Ecto neural progenitor cell (in vitro differentiated cells): ENCODE results near the gene PTPRCAP.
"Not testable (repeated sequence)": the region's sequence is repeated elsewhere in the genome, so short reads cannot be mapped to it uniquely, and the experiment has no call there.

Experiments used
- DNase-seq: peaks from one replicate; pipeline ENCODE4 v3.0.0-alpha.2; 2018; ENCODE audit warnings: low spot score

Gene PTPRCAP, protein sequence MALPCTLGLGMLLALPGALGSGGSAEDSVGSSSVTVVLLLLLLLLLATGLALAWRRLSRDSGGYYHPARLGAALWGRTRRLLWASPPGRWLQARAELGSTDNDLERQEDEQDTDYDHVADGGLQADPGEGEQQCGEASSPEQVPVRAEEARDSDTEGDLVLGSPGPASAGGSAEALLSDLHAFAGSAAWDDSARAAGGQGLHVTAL

DNA sequence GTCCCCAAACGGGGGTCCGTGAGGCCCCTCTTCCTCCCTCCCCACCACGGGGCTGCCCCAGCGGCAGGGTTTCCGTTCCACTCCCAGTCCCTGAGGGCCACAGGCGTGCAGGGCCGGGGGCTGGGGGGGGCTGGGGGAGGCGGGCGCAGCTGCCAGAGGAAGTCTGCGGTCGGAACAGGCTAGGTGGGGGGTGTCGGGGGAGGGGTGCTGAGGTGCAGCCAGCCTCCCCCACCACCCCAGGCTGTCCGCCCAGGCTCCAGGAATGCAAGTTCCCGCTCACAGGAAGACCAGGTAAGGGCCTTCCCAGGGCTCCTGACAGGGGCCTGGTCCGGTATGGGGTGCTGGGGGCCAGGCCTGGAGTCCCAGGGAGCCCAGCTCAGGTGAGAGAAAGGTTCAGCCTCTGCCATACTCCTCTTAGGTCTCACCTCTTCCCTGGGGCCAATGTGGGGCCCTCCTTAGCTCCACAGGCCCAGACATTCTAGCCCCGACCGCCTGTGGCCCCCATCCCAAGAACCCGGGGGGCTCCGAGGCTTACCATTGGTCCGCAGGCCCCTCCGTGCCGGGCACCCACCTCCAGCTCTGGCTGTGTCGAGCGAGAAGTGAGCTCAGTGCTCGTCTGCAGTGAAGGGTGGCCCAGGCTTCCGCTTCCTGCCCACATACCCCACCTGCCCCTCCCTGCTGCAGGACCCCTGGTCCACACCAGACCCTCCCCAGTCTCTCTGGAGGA lies at the start of gene PTPRCAP:
TSS of gene PTPRCAP (minus strand) at position 601 of the 727 bp plus-strand sequence. CDS start at position 538, 63 bp downstream.
- no peak for DNase-seq

DNA sequence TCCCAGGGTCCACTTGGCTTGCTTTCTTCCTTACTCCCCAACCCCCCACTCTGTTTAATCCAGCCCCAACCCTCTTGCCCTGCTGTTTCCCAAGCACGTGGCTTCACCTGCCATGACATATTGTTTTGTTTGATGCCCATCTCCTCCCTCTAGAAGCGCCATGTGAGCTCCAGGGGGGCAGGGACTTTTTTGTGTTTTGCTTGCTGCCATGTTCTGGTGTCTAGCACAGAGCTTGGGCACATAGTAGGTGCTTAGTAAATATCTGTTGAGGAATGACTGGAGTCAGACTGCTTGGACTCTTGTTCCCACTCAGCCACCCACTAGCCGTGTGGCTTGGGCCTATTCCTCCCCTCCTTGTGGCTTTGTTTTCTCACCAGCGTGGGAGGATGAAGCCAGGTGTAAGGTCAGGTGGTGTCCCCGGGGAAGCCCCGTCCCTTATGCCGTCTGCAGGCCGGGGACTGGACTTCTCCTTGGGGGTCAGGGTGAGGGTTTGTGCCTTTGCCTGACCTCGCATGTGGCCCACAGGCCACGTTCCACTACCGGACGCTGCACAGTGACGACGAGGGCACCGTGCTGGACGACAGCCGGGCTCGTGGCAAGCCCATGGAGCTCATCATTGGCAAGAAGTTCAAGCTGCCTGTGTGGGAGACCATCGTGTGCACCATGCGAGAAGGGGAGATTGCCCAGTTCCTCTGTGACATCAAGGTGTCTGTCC lies 49.2 kb upstream of the PTPRCAP start:
- DNase-seq: no peak

DNA sequence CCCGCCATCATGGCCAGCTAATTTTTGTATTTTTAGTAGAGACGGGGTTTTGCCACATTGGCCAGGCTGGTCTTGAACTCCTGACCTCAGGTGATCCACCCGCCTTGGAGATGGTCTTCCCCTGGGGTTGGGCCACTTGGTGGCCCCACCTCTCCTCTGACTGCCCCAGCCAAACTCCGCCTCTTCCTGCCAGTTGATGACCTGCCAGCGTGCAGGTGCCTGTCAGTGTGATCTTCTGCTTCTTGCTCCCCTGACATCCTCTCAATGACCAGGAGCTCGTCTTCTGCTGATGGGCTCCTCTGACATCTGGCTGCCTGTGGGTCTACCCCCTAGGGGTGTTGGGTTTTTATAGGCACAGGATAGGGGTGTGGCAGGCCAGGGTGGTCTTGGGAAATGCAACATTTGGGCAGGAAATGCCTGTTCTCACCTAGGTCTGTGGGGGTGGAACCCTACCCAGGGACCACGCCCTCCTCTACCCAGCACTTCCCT lies 48.4 kb upstream of the PTPRCAP start:
- DNase-seq: not testable (repeated sequence)

DNA sequence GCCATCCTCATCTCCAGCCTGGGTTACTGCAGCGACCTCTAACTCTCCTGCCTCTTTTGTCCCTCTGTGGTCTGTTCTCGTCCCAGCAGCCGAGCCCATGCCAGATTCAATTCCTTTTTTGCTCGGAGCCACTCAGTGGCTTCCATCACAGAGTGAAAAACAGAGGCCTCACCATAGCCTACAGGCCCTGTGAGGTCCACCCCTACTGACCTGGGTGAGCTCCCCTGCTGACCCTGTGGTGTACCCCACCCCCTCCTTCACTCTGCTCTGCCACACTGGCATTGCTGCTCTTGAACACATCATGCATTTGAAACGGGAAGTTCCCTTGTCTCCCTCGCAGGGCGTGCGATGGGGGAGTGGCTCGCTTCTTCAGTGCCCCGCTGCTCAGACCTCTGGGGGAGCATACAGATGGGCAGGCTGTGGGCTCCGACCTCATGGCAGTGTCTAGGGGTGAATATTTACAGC lies 47.4 kb upstream of the PTPRCAP start:
- no peak for DNase-seq

DNA sequence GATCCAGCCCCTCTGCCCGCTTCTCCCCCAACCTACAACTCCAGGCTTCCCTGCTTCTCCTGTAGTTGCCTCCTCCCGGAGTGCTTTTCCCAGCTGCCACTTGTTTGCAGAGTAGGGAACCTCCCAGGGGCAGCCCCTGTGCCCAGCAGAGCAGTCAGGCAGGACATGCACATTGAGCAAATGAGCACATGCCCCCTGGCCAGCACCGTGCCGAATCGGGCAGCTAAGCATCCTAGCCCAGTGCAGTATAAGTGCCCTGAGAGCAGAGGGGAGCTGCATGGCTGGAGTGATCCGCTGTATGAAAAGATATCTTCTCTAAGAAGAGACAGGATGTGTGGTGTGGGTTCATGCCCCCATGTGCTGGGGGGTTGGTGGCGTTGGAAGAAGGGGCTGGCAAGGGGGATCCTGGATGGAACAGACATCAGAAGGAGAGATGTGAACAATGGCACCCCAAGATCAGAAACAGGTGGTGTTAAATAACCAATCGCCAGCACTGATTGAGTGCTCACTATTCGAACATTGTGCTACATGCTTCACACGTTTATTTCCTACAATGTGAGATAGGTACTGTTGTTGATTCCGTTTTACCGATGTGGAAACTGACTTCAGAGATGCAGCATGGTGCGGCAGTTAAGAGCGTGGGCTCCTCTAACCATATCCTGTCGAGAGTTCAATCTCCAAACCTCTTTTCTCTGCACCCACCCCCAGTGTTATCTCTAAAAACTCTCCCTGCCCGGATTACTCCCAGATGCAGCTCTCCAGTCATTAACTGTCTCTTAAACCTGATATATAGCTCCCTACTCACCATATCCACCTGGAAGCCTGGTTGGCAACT lies 46.6 kb upstream of the PTPRCAP start:
- no peak for DNase-seq

DNA sequence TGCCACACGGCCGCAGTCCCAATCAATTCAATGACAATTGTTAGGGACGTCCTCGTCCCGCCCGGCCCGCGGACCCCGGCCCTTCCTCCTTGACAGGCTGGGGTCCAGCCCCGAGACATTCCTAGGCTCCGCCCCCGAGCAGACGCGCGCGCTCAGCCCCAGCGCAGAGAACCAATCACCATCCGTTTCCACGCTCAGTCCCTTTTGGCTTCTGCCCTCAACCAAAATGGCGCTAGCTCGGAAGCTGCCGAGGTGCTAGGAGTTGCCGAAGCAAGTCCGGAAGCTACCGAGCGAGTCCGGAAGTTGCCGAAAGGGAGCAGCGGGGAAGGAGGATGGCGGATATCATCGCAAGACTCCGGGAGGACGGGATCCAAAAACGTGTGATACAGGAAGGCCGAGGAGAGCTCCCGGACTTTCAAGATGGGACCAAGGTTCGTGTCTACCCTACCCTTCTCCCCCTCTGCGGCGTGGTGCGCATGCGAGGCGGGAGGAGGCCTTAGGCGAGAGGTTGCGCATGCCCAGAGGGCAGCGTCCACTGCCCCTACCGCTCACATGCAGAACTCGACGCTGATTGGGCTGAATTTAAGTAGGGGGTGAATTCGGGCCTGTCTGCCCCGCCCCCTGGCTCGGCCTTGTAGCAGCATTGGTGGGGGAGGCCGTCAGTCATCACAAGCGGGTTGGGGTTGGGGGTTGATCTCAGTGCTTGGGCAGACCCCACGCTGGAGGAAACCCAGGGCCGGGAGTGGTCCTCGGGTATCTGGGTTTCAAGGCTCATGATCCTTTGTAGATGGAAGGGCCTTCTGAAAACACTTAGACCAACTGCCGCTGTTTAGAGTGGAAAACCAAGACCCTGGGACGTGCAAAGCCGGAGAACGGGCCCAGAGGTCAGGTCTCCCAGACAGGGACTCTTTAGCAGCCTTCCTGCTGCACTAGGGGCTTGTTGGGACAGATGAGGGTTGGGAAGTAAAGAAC lies 45.6 kb upstream of the PTPRCAP start, which contains the start of gene AIP:
TSS of gene AIP (plus strand) at position 200 of the 972 bp plus-strand sequence. CDS start at position 333, 133 bp downstream.
- peak; percentile 98 for DNase-seq

DNA sequence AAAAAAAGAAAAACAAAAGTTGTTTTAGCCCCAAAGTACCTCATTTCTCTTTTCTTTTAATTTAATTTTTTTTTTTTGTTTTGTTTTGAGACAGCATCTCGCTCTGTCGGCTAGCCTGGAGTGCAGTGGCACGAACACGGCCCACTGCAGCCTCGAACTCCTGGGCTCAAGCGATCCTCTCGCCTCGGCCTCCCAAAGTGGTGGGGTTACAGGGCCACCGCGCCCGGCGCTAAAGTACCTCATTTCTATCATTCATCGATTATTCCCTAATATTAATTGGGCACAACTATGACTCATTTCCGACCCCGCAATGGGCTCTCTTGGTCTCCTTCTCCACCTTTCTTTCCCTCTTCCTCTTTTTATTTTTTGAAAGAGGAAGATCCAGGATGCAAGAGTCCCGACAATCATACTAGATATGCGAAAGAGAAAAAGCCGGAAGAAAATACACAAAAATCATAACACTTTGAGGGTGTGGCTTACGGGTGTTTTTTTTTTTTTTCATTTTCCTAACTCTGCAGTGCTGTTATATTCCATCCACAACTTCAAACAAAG lies 44.9 kb upstream of the PTPRCAP start:
- DNase-seq: no peak

DNA sequence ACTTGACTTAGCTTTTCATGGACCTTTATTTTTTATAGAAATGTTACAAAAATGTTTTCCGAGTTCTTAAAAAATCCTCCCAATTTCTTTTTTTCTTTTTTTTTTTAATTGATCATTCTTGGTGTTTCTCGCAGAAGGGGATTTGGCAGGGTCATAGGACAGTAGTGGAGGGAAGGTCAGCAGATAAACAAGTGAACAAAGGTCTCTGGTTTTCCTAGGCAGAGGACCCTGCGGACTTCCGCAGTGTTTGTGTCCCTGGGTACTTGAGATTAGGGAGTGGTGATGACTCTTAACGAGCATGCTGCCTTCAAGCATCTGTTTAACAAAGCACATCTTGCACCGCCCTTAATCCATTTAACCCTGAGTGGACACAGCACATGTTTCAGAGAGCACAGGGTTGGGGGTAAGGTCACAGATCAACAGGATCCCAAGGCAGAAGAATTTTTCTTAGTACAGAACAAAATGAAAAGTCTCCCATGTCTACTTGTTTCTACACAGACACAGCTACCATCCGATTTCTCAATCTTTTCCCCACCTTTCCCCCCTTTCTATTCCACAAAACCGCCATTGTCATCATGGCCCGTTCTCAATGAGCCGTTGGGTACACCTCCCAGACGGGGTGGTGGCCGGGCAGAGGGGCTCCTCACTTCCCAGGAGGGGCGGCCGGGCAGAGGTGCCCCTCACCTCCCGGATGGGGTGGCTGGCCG lies 40.0 kb upstream of the PTPRCAP start:
- not testable (repeated sequence) for DNase-seq

DNA sequence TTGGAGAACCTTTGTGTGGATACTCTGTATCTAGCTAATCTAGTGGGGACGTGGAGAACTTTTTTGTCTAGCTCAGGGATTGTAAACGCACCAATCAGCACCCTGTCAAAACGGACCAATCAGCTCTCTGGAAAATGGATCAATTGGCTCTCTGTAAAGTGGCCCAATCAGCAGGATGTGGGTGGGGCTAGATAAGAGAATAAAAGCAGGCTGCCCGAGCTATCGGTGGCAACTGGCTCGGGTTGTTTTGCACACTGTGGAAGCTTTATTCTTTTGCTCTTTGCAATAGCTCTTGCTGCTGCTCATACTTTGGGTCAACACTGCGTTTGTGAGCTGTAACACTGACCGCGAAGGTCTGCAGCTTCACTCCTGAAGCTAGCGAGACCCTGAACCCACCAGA lies 39.2 kb upstream of the PTPRCAP start:
- not testable (repeated sequence) for DNase-seq

DNA sequence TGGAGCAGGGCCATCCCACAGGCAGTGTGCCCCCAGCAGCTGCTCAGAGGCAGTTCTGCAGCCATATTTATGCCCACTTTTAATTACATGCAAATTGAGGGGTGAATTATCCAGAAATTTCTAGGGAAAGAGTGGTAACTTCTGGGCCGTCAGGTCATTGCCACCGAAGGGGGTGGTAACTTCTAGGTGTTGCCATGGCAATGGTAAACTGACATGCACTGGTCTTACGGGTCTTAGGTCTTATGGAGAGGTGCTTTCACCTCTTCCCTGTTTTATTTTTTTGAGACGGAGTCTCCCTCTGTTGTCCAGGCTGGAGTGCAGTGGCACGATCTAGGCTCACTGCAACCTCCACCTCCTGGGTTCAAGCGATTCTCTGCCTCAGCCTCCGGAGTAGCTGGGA lies 35.4 kb upstream of the PTPRCAP start:
- DNase-seq: no peak

DNA sequence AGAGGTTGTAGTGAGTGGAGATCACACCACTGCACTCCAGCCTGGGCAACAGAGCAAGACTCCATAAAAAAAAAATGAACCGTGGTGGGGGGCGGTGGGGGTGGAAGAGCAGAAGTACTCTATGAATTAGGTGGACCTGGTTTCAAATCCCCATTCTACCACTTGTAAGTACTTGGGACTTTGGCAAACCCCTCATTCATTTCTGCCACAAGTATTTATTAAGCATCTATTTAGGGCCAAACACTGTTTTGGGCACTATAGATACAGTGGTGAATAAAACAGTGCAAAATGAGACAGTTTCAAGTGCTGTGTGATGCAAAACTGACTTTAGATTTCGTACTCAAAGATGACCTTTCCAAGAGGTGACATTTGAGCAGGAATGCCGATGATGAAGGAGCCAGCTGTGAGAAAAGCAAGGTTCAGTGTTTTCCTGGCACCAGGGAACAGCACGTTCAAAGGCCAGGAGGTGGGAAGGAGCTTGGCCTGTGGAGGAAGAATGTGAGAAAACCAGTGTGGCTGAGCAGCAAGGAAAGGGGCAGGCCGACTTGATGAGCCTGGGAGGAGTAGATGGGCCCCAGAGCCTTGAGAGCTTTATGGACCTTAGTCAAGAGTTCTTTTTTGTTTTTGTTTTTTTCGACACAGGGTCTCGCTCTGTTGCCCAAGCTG lies 33.0 kb upstream of the PTPRCAP start:
- no peak for DNase-seq

DNA sequence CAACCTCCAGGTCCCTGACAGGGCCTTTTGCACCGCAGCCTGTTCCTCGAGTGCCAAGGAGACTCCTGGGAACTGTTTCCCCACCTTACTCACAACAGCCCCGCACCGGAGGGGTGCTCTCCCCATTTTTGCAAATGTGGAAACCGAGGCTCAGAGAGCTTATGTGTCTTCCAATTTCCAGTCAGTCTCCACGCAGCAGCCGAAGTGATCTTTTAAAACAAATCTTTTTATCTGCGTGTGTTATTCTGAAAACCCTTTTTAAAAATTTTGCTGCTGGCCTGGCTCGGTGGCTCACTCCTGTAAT lies 32.0 kb upstream of the PTPRCAP start:
- no peak for DNase-seq

DNA sequence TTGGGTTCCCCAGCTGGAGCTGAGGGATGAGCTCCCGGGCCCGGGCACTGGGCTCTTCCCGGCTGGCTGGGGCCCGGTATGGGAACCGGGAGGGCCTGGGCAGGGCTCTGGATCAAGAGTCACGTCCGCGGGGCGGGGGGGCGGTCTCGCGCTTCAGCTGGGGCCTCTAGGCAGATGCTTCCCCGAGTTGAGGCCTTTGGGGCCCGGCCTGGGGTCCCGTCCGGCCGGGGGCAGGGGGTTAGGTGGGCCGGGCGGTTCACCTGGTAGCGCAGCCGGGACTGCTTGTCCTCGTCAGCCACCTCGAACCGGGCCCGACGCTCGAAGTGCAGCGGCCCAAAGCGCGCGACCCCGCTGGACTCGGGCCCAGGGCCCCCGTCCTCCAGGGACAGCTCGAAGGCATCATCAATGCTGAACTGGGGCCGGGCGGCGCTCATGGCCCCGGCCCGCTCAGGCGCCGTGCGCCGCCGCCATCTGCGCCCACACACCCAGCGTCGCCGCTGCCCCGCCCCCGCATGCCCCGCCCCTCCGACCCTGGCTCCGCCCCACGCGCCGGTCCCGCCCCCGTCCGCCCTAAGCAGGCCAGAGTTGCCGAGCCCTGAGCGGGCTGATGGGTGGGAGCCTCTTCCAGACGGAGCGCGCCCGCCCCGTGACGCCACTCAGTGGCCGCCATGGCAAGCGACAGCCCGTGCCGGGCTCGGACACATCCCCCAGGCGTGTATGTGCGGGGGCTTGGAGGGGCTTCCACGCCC lies 31.5 kb upstream of the PTPRCAP start, which contains the start of gene TMEM134:
TSS of gene TMEM134 (minus strand) at position 493 of the 749 bp plus-strand sequence. CDS start at position 434, 59 bp downstream.
- peak; percentile 96 for DNase-seq

DNA sequence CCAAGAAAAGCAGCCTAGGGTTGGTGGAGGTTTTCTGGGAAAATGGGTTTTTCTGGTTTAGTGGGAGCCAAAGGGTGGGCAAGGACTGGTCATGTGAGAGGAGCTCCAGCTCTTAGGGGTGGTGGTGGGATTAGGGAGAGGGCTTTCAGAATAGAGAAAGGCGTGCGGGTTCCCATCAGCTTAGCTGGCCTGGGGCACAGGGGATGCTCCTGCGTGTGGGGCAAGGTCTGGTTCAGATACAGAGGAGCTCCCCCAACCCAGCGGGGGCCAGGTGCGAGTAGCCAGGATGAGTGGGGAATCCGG lies 30.9 kb upstream of the PTPRCAP start:
- DNase-seq: no peak

DNA sequence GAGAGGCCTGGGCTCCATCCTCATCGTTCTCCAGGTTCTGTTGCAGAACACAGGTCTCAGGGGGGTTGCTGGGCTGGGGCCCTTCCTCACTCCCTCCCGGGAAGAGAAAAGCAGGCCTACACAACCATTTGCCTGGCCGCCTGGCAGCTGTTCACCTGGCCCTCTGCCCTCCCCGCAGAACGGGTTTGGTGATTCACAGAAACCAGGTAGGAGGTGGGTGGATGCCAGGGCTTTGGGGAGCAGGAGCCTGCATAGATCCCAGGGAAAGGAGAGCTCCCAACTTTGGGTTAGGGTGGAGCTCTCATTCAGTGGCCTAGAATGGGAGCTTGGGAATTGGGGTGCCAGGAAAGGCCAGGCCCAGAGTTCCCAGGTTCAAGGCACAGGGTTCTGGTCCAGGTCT lies 30.6 kb upstream of the PTPRCAP start:
- DNase-seq: no peak

DNA sequence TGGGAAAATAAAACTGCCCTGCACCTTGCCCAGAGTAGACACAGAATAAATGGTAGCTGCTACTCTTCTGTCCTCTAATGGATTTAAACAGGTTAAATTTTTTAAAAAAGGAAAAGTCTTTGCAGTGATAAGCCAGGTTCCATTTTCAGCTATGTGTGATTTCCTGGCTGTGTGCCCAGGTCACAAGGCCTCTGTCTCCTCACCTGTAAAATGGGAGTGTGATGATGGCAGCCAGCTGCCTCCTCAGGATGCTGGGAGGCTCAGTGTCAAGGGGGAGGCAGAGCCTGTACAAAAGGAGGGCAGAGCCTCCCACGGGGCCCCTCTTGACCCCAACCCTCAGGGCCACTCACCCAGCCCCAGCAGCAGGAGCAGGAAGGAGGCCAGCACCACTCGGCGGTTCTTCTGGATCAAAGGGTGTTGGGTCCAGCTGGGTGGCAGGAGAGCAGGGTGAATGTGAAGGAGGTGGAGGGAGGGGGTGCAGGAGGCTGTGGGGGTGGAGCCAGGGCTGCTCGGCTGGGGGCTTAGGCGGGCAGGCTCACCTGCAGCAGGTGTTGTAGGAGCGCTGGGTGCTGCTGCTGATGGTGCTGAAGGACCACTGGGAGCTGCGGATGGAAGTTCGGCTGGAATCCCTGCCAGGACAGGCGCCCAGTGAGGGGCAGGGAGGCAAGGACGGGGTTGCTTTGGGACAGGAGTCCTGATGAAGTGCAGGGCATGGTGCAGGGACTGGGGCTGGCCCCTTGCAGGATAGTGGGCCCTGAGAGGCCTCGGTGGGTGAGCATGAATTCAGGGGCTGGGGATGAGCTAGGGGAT lies 29.7 kb upstream of the PTPRCAP start:
- no peak for DNase-seq

DNA sequence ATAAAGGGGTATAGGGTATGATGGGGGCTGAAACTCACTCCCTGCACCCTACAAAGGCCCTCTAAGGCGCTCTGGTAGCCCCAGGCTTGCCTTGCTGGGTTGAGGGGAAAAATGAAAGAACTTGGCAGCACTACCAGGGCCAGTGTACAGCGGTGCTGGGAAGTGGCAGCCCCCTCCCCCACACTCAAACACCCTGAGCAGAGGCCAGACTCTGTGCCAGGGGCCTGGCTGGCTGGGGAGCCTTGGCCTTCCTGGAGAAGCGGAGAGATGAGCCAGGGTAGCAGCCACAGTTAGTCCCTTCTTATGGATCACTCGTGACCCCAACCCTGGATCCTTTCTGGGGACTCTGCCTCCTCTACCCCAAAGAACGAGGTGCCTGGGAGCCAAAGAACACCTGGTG lies 28.9 kb upstream of the PTPRCAP start:
- no peak for DNase-seq

DNA sequence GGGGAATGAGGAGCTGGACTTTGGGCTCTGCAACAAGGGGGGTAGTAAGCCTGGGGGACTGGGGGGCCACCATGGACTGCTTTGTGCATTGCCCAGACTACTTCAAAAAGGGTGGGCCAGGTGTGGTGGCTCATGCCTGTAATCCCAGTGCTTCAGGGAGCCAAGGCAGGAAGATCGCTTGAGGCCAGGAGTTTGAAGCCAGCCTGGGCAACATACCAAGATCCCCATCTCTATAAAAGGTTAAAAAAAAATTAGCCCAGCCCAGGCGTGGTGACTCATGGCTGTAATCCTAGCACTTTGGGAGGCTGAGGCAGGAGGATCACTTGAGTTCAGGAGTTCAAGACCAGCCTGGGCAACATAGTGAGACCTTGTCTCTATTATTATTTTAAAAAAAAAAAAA lies 28.0 kb upstream of the PTPRCAP start:
- not testable (repeated sequence) for DNase-seq
